ENCODE measurements around the gene CXorf65.

DNA sequence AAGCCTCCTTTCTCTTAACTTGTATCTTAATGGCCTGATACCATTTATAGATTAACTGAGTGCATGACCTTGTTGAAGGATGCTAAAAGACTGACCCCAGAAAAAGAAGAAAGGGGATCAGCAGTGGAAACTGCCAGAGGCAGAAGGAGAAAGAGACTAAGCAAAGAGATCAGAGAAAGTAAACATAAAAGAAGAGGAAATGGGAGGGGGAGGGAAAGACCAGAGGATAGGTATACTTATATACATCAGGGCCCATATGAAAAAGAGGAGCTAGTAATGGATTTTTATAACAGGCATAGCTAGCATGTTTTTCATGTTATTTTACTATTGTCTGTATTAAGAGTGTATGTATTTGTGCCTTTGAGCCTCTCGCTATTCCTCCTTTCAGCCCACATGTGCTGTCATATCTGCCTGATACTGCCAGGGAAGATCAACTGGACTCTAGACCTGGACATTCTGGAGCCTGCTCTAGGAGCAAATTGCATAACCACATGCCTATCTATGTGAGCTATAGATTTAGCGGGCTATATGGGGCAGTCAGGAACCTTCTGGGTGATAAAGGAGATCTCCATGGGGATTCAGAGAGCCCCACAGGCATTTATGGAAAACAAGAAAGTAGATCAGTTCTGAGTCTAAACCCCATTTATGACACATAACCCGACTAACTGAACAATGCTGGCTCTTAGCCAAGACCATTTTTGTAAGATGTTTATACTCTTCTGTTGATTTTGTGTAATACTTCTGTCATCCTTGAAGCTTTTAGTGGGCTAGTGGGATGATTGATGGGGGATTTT lies 25.0 kb downstream of the CXorf65 start:
- TF ChIP-seq EP300 (IDR thresholded peaks at IDR 0.05) = no peak
- no peak for TF ChIP-seq POLR2A (IDR thresholded peaks at IDR 0.05)
- TF ChIP-seq, protein P1, sequence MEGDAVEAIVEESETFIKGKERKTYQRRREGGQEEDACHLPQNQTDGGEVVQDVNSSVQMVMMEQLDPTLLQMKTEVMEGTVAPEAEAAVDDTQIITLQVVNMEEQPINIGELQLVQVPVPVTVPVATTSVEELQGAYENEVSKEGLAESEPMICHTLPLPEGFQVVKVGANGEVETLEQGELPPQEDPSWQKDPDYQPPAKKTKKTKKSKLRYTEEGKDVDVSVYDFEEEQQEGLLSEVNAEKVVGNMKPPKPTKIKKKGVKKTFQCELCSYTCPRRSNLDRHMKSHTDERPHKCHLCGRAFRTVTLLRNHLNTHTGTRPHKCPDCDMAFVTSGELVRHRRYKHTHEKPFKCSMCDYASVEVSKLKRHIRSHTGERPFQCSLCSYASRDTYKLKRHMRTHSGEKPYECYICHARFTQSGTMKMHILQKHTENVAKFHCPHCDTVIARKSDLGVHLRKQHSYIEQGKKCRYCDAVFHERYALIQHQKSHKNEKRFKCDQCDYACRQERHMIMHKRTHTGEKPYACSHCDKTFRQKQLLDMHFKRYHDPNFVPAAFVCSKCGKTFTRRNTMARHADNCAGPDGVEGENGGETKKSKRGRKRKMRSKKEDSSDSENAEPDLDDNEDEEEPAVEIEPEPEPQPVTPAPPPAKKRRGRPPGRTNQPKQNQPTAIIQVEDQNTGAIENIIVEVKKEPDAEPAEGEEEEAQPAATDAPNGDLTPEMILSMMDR (IDR thresholded peaks at IDR 0.05) = no peak

Data from upper lobe of left lung (tissue), 4 donors.